RWPE1 (cell line): ENCODE data around the gene TBC1D21.

Experiments
- CTCF ChIA-PET: fragments of 350-600 bp; sonication (Branson Sonifier 250); formaldehyde crosslinking; extraction: SDS; loops from one replicate; lab custom pipeline; 2021; lab: Yijun Ruan, JAX
- POLR2A ChIA-PET: fragments of 400-600 bp; formaldehyde crosslinking; extraction: SDS; loops from one replicate; lab custom pipeline; 2020; ENCODE audit warnings: antibody characterized with exemption; ENCODE audit not compliant: low non-redundant PET; lab: Yijun Ruan, JAX
- DNase-seq: peaks from one replicate; pipeline ENCODE4 v3.0.0; 2012; ENCODE audit warnings: low spot score
- H3K27ac ChIP-seq: fragments of 450-650 bp; 2 replicates; pipeline ENCODE4 v1.5.1; 2017
- TF ChIP-seq, protein P1 (sequence below): fragments of 450-650 bp; conservative IDR thresholded peaks from 2 replicates; pipeline ENCODE4 v1.5.1; 2017; ENCODE audit warnings: low read depth, mild to moderate bottlenecking

TBC1D21 gene

GRCh38 chr15:73912030-73912596 lies 38.7 kb downstream of the TBC1D21 start:
- no peak for DNase-seq
- ChIA-PET POLR2A (no interaction called here), CTCF (interaction anchor here (0.5 to 1.1 kb wide), 2 partner anchors 38 to 39 kb away, joined by 4 read pairs; no protein-coding TSS in a partner anchor)
- H3K27ac ChIP-seq, result no peak overlapping the region
- TF ChIP-seq, protein P1, sequence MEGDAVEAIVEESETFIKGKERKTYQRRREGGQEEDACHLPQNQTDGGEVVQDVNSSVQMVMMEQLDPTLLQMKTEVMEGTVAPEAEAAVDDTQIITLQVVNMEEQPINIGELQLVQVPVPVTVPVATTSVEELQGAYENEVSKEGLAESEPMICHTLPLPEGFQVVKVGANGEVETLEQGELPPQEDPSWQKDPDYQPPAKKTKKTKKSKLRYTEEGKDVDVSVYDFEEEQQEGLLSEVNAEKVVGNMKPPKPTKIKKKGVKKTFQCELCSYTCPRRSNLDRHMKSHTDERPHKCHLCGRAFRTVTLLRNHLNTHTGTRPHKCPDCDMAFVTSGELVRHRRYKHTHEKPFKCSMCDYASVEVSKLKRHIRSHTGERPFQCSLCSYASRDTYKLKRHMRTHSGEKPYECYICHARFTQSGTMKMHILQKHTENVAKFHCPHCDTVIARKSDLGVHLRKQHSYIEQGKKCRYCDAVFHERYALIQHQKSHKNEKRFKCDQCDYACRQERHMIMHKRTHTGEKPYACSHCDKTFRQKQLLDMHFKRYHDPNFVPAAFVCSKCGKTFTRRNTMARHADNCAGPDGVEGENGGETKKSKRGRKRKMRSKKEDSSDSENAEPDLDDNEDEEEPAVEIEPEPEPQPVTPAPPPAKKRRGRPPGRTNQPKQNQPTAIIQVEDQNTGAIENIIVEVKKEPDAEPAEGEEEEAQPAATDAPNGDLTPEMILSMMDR, result no peak

DNA sequence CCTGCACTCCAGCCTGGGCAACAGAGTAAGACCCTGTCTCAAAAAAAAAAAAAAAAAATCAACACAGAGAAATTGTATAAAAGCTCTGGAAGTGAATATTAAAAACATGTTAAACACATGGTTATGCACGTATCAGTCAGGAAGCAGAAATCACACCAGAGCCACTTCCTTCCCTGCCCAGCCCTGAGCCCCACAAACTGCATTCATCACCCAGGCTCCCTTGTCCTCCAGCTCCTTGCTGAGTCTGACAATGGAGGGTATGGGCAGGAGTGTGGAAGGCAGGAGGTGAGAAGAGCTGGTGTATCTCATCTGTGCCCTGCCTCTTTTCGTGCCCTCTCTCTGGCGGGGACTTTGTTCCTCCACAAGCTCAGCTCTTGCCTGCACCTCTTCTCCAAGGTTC lies 40.8 kb downstream of the TBC1D21 start:
- TF ChIP-seq, protein P1, result no peak
- ChIA-PET CTCF (no interaction called here), POLR2A (interaction anchor here (0.6 kb wide), 1 partner anchor 1044 kb away, joined by 4 read pairs; no protein-coding TSS in a partner anchor)
- DNase-seq, result no peak
- H3K27ac ChIP-seq, result no peak overlapping the region

GRCh38 chr15:73915082-73915481 lies 41.7 kb downstream of the TBC1D21 start:
- TF ChIP-seq, protein P1, result no peak
- ChIA-PET POLR2A (no interaction called here), CTCF (interaction anchor here (0.6 kb wide), 1 partner anchor 546 kb away, joined by 3 read pairs; no protein-coding TSS in a partner anchor)
- no peak for DNase-seq
- no peak overlapping the region for H3K27ac ChIP-seq

GRCh38 chr15:73918784-73919183 lies 45.4 kb downstream of the TBC1D21 start:
- TF ChIP-seq, protein P1, result no peak
- ChIA-PET POLR2A (no interaction called here), CTCF (no interaction called here)
- H3K27ac ChIP-seq, result no peak overlapping the region
- DNase-seq, result no peak

GRCh38 chr15:73919706-73920105 lies 46.3 kb downstream of the TBC1D21 start:
- CTCF ChIA-PET, result no interaction called here
- TF ChIP-seq, protein P1, result no peak
- H3K27ac ChIP-seq, result no peak overlapping the region
- POLR2A ChIA-PET, result no interaction called here
- DNase-seq, result no peak

DNA sequence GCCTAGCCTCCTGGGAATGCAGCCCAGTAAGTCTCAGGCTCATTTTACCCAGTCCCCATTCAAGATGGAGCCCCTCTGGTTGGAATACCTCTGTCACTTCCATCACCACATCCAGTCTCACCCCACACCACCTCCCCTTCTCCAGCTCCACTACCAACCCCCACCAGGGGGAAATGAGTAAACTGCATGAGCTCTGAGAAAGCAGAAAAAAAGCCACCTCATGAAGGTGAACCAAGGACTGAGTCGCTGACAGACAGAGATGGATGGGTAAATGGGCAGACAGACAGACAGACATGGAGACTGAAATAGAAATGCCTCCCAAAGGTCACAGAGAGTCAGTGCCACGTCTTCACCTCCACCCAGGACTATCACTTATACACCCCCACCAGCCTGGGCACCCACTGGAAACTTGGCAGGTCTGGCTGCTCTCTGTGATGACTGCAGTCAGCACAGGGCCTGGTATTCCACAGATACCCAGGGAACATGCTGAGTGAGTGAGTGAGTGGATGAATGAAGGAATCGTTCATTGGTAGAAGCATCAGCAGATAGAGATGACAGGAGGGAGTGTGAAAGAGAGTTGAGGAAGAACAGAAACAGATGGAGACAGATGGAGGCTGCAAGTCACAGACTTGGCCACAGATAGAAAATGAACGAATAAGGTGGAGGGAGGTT lies 48.0 kb downstream of the TBC1D21 start:
- no peak for DNase-seq
- POLR2A ChIA-PET, result interaction anchor here (0.5 kb wide), 1 partner anchor 1132 kb away, joined by 5 read pairs; no protein-coding TSS in a partner anchor
- CTCF ChIA-PET, result no interaction called here
- H3K27ac ChIP-seq, result no peak overlapping the region
- TF ChIP-seq, protein P1, result no peak
